Breast epithelium (tissue), 4 donors: ENCODE data around the gene GABRP. TPM values are rescaled to one million over a fixed set of nuclear protein-coding genes. Genes with fewer than 3 reads are reported as not detected.

Source experiments
- DNase-seq, 2 donors: peaks; one replicate each; pipeline ENCODE4 v3.0.0-alpha.2; 2019; ENCODE audit warnings: low spot score in 2 of 2
- H3K27ac ChIP-seq, 2 donors: fragments of 200-600 bp; sonication (generic) in 1 of 2; one replicate each; pipeline ENCODE4 v1.5.1; 2016 to 2019; ENCODE audit warnings: mild to moderate bottlenecking in 1 of 2
- H3K27me3 ChIP-seq, 2 donors: fragments of 200-600 bp; sonication (generic) in 1 of 2; one replicate each; pipeline versions ENCODE4 v1.5.1 to v1.6.0; 2017 to 2019; ENCODE audit warnings: control low read depth in 1 of 2, mild to moderate bottlenecking in 1 of 2
- H3K36me3 ChIP-seq: fragments of 200-600 bp; one replicate; pipeline ENCODE4 v1.5.1; 2019
- H3K4me1 ChIP-seq, 2 donors: fragments of 200-600 bp; sonication (generic); one replicate each; pipeline ENCODE4 v1.5.1; 2016 to 2019; ENCODE audit warnings: control low read depth in 1 of 2
- H3K4me3 ChIP-seq, 3 donors: fragments of 200-600 bp; sonication (generic); 1 replicate in 2 of 3; 2 replicates in 1 of 3; pipeline ENCODE4 v1.5.1; 2016 to 2019; ENCODE audit warnings: mild to moderate bottlenecking in 3 of 3, moderate library complexity in 2 of 3
- H3K9me3 ChIP-seq, 2 donors: fragments of 200-600 bp; sonication (generic) in 1 of 2; one replicate each; pipeline ENCODE4 v1.5.1; 2016 to 2019; ENCODE audit warnings: control low read depth in 1 of 2
- POLR2A ChIP-seq: fragments of 450-650 bp; IDR thresholded peaks from one replicate; pipeline ENCODE4 v1.6.1; 2016; ENCODE audit warnings: antibody characterized with exemption, mild to moderate bottlenecking, moderate library complexity
- POLR2AphosphoS5 ChIP-seq, 3 donors: sonication (generic); formaldehyde crosslinking; IDR thresholded peaks; one replicate each; pipeline ENCODE4 v1.6.1; 2017; ENCODE audit warnings: antibody characterized with exemption in 3 of 3
- intact Hi-C: fragments of 100-400 bp; cut with DNase I; formaldehyde crosslinking; loops from one replicate; pipeline ENCODE4 v1.15.1; 2023; ENCODE audit warnings: low total_unique reads
- total RNA-seq, 3 donors: library from RNA; depleted of rRNA; stranded (reverse); fragments of >200 nt; gene quantifications; one replicate each; pipeline ENCODE4 v1.1.0, GENCODE V29; 2016
- TF ChIP-seq, protein P1 (sequence below), 3 donors: fragments of 450-650 bp; IDR thresholded peaks; one replicate each; pipeline ENCODE4 v1.5.1; 2016 to 2017; ENCODE audit warnings: antibody characterized with exemption in 3 of 3, mild to moderate bottlenecking in 3 of 3, moderate library complexity in 3 of 3

The GABRP gene, protein sequence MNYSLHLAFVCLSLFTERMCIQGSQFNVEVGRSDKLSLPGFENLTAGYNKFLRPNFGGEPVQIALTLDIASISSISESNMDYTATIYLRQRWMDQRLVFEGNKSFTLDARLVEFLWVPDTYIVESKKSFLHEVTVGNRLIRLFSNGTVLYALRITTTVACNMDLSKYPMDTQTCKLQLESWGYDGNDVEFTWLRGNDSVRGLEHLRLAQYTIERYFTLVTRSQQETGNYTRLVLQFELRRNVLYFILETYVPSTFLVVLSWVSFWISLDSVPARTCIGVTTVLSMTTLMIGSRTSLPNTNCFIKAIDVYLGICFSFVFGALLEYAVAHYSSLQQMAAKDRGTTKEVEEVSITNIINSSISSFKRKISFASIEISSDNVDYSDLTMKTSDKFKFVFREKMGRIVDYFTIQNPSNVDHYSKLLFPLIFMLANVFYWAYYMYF
- 100 to 1,000 TPM in 1 of 3 donors, 10 to 100 TPM in 1, under 1 TPM in 1; 0.32 to 241 (median 52.4) TPM for total RNA-seq

DNA sequence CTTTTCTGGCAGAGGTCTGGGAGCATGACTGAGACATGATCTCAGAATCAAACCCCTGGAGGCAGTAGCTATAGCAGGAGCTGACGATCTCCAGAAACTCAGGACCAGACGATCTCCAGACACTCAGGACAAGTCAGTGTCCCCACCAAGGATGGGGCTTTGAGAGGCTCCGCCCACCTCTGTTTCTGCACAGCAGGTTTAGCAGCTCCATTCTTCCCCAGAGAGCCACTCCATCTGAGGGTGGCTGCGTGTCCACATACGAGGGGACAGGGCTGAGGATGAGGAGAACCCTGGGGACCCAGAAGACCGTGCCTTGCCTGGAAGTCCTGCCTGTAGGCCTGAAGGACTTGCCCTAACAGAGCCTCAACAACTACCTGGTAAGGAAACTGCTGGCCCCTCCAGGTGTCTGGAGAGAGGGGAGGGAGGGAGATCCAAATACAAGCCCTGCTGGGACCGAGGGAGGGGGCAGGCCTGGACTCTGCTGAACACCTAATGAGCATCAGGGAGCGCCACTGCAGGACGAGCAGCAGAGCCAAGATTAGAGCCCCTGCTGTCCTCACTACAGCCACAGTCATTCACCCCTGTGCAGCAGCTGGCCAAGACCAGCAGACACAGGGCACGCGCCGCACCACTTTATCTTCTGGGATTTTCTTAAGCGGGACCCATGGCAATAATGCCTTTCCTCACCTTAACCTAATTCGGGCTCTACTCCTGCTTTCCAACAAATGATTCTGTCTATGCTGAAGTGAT, at the start of gene GABRP:
Gene GABRP, plus strand, starts transcription at position 228 of the 750 bp plus-strand sequence. CDS start 4,891 bp downstream, outside the sequence.
- Histone ChIP-seq H3K4me1 (no peaks in the 10 kb centered on the region), H3K4me3 (peak within 1 kb of the TSS in 2 of 3 donors; percentile 49 to 53), H3K9me3 (no peaks in the 10 kb centered on the region), H3K27ac (peak within 1 kb of the TSS; percentile 80 to 84), H3K27me3 (no peaks in the 10 kb centered on the region), H3K36me3 (no peaks in the 10 kb centered on the region)
- TF ChIP-seq POLR2A (no peak), POLR2AphosphoS5 (IDR thresholded peaks at IDR 0.05) (peak in 1 of 3 donors; percentile 84)
- TF ChIP-seq, protein P1, sequence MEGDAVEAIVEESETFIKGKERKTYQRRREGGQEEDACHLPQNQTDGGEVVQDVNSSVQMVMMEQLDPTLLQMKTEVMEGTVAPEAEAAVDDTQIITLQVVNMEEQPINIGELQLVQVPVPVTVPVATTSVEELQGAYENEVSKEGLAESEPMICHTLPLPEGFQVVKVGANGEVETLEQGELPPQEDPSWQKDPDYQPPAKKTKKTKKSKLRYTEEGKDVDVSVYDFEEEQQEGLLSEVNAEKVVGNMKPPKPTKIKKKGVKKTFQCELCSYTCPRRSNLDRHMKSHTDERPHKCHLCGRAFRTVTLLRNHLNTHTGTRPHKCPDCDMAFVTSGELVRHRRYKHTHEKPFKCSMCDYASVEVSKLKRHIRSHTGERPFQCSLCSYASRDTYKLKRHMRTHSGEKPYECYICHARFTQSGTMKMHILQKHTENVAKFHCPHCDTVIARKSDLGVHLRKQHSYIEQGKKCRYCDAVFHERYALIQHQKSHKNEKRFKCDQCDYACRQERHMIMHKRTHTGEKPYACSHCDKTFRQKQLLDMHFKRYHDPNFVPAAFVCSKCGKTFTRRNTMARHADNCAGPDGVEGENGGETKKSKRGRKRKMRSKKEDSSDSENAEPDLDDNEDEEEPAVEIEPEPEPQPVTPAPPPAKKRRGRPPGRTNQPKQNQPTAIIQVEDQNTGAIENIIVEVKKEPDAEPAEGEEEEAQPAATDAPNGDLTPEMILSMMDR (IDR thresholded peaks at IDR 0.05), result no peak
- DNase-seq, result peak in 1 of 2 donors; percentile 62
- intact Hi-C loops, result no loop called here

DNA sequence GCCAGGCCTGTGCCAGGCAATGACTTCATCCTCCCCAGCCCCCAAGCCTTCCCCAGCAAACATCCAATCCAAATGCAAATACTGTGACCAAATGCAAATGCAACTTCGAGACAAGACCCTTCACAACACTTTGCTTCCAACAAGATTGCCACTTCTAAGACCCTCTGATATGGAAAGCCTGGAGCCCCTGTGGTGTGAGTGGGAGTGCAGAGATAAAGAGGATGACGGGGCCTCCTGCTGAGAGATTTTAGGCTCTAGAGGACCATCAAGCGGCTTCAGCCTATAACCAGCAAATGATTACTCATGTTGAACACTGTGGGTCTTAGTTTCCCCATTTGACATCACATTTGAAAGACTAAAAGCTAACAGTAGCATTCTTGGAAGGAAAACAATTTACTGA, 46.6 kb upstream of the GABRP start:
- TF ChIP-seq POLR2AphosphoS5 (IDR thresholded peaks at IDR 0.05), result no peak
- no peak for TF ChIP-seq POLR2A
- TF ChIP-seq, protein P1 (IDR thresholded peaks at IDR 0.05), result no peak

DNA sequence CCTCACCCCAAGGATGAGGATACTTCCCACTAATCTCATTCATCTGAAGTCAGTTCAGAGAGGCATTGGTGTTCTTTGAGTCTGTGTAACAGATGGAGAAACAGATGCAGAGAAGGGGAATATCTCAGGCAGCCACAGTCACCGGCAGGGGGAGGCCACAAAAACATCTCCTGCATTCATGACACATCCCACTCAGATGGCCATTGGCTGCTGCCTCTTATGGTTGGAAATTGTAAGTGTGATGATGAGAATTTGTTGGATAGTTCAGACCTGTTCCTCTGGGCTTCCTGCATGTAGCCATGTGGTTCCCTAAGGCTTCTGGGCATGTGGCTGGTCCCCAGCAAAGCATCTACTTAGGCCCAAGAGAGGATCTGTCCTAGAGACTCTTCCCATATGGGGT, 45.9 kb upstream of the GABRP start:
- peaks cover 0 to 19% of the 10 kb centered on the region in 2 donors for H3K9me3 ChIP-seq
- no peaks in the 10 kb centered on the region for H3K27me3 ChIP-seq
- TF ChIP-seq POLR2A (no peak), POLR2AphosphoS5 (IDR thresholded peaks at IDR 0.05) (no peak)
- TF ChIP-seq, protein P1 (IDR thresholded peaks at IDR 0.05), result no peak
- no peak overlapping the region for H3K27ac ChIP-seq
- no peak overlapping the region for H3K4me3 ChIP-seq
- H3K36me3 ChIP-seq, result no peaks in the 10 kb centered on the region
- no peak for DNase-seq
- intact Hi-C loops, result no loop called here
- no peaks in the 10 kb centered on the region for H3K4me1 ChIP-seq

More for the DNA sequence above, 46.6 kb upstream of the GABRP start:
- Histone ChIP-seq H3K4me1 (no peaks in the 10 kb centered on the region), H3K36me3 (no peaks in the 10 kb centered on the region), H3K27ac (no peak overlapping the region), H3K9me3 (peaks cover 0 to 19% of the 10 kb centered on the region in 2 donors), H3K27me3 (no peaks in the 10 kb centered on the region), H3K4me3 (no peak overlapping the region)
- intact Hi-C loops, result no loop called here
- DNase-seq, result no peak

DNA sequence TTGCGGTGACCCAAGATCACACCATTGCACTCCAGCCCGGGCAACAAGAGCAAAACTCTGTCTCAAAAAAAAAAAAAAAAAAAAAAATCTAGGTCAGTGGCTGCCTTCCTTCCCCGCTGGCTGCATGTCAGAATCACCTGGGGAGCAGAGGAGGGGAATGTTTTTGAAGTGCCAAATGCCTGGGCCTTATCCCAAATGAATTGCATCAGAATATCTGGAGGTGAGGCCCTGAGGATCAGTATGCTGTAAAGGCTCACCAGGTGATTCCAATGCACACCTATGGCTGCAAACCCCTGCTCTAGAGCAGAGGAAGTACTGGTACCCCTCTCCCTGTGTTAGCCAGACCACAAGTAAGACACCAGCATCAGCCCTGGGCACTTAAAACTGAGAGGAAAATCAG, 44.7 kb upstream of the GABRP start:
- Histone ChIP-seq H3K27me3 (no peaks in the 10 kb centered on the region), H3K36me3 (no peaks in the 10 kb centered on the region), H3K27ac (no peak overlapping the region), H3K9me3 (peaks cover 0 to 19% of the 10 kb centered on the region in 2 donors), H3K4me3 (no peak overlapping the region), H3K4me1 (no peaks in the 10 kb centered on the region)
- intact Hi-C loops, result no loop called here
- DNase-seq, result no peak
- TF ChIP-seq POLR2AphosphoS5 (IDR thresholded peaks at IDR 0.05) (no peak), POLR2A (no peak)
- TF ChIP-seq, protein P1 (IDR thresholded peaks at IDR 0.05), result no peak
